VCaP (cell line): ENCODE data around the gene CDH12.
"Not testable (repeated sequence)": the region's sequence is repeated elsewhere in the genome, so short reads cannot be mapped to it uniquely, and the experiment has no call there.

ENCODE experiments used
- H3K27ac ChIP-seq: fragments of 450-650 bp; 2 replicates; pipeline ENCODE4 v1.5.1; 2017
- CTCF ChIP-seq: fragments of 450-650 bp; conservative IDR thresholded peaks from 2 replicates; pipeline ENCODE4 v1.5.1; 2017; ENCODE audit warnings: mild to moderate bottlenecking, moderate library complexity

Gene CDH12

DNA sequence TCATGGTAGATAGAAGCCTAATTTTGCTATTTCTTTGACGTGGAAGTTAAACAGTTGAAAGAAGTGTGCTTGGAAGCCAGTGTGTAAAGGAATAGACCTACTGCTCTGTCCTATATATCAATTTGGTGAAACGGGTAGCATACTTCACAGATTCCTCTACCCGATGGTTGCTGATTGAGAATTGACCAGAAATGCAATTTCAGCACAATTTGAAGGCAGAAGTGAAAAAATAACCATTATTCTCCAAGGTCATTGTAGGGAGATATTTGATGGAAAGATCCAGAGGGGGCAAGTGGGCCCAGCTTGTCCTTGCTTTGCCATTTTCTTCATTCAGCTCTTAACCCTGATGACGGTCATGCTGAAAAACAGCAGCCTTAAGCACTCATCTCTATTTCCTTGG is 15.3 kb downstream of the CDH12 start:
- TF ChIP-seq CTCF = no peak
- H3K27ac ChIP-seq = no peak overlapping the region

GRCh38 chr5:22835686-22836085 is 17.5 kb downstream of the CDH12 start:
- no peak for TF ChIP-seq CTCF
- H3K27ac ChIP-seq = no peak overlapping the region

- no peak for TF ChIP-seq CTCF
- no peak overlapping the region for H3K27ac ChIP-seq
These were observed 59.7 kb downstream of the CDH12 start for GRCh38 chr5:22793463-22793862.

- no peak for TF ChIP-seq CTCF
- no peak overlapping the region for H3K27ac ChIP-seq
These were observed 65.3 kb downstream of the CDH12 start for GRCh38 chr5:22787807-22788206.

- H3K27ac ChIP-seq = no peak overlapping the region
- TF ChIP-seq CTCF = no peak
These were observed 65.7 kb downstream of the CDH12 start for GRCh38 chr5:22787398-22787797.

- TF ChIP-seq CTCF = no peak
- H3K27ac ChIP-seq = peak overlapping the region; percentile 13; the same call in 1 of the 2 replicates
These were observed 72.4 kb downstream of the CDH12 start for GRCh38 chr5:22780756-22781155.

GRCh38 chr5:22779499-22779898 is 73.6 kb downstream of the CDH12 start:
- H3K27ac ChIP-seq = no peak overlapping the region
- no peak for TF ChIP-seq CTCF

DNA sequence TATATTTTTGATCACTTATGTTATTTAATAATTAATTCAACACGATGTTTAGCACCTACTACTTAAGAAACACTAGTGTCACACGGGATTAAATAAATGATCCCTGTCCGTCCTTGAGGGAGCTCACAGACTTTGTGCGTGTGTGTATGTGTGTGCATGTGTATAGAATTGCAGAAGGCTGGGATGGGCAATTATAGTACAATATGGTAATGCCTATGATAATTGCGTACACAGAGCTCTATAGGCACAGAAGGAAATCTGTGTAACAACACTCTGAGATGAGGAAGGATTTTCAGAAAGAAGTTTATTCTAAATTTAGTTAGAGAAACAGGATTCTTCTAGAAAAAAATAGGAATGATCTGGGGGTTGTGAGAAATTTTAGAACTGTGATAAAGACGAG is 76.9 kb downstream of the CDH12 start:
- H3K27ac ChIP-seq = no peak overlapping the region
- TF ChIP-seq CTCF = no peak

GRCh38 chr5:22774214-22774613 is 78.9 kb downstream of the CDH12 start:
- H3K27ac ChIP-seq = not testable (repeated sequence)
